DMS114 treated with DMSO at 0.1 percent for 48 hours (cell line): ENCODE results near the gene DYNC1LI1.
"Not testable (repeated sequence)": the region's sequence is repeated elsewhere in the genome, so short reads cannot be mapped to it uniquely, and the experiment has no call there.

ENCODE experiments used
- DNase-seq: peaks from one replicate; lab custom pipeline; 2025; ENCODE audit not compliant: unreplicated experiment; lab: John Stamatoyannopoulos, UW

The DYNC1LI1 gene

DNA sequence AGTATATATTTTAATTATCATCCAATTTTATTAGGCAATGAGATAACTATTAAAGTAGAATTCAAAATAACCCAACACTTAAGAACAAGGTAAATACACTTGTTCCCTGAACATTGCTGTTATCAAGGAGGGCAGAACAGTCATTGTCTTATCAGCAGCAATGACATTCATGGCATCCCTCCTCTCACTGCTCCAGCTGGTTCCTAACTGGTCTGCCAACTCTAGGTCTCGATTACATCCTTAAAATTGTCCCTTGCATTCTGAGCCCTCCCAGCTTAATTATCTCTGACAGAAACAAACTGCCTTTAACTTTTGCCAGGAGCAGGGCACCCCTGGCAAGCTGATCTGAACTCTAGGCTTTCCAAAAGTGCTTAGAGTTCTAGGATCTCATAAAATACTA lies 14.0 kb upstream of the DYNC1LI1 start:
- no peak for DNase-seq

- DNase-seq = no peak
Measured at GRCh38 chr3:32583708-32584107, 13.1 kb upstream of the DYNC1LI1 start.

GRCh38 chr3:32578669-32579068 lies 8.0 kb upstream of the DYNC1LI1 start:
- DNase-seq = not testable (repeated sequence)

- DNase-seq = no peak
Measured at GRCh38 chr3:32577581-32578556, 7.2 kb upstream of the DYNC1LI1 start.

- DNase-seq = no peak
Measured at GRCh38 chr3:32577174-32577573, 6.5 kb upstream of the DYNC1LI1 start.

- DNase-seq = no peak
Measured at GRCh38 chr3:32575451-32576113, 4.9 kb upstream of the DYNC1LI1 start.

GRCh38 chr3:32571192-32571485 lies 481 bp upstream of the DYNC1LI1 start:
- no peak for DNase-seq

- DNase-seq = peak; percentile 47
Measured at GRCh38 chr3:32569540-32570420, 878 bp downstream of the DYNC1LI1 start.

DNA sequence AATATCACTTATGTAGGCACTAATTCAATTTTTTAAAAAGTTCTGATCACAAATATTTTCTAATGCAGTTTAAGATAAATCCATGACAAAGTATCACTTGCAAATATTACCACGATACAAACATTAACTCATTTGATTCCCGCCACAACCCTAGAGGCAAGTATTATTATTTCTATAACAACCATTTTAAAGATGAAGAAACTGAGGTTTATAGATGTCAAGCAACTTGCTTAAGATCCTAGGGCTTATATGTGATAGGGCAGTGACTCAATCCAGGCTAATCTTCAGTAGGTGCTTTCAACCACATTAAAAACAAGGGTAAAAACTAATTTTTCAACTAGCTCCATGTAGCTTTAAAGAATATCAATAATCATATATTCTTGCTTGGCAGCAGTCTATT lies 1.7 kb downstream of the DYNC1LI1 start:
- no peak for DNase-seq

GRCh38 chr3:32564195-32564594 lies 6.5 kb downstream of the DYNC1LI1 start:
- no peak for DNase-seq

DNA sequence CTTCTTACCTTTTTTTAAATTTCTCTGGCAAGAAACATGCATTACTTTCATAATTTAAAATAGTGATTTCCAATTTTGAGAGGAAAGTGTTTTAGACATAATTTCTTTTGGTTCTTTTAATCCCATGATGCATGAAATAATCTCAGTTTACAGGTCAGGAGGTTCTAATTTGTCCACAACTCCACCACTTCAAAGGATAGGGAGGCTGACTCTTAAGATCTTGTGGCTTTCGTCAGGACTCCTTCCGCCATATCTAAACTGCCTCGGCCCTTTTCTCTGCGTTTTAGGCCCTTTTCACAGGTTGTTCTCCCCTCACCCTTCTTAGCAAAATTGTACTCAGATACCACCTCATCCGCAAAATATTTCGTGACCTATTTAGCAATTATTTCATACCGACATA lies 8.0 kb downstream of the DYNC1LI1 start:
- no peak for DNase-seq

DNA sequence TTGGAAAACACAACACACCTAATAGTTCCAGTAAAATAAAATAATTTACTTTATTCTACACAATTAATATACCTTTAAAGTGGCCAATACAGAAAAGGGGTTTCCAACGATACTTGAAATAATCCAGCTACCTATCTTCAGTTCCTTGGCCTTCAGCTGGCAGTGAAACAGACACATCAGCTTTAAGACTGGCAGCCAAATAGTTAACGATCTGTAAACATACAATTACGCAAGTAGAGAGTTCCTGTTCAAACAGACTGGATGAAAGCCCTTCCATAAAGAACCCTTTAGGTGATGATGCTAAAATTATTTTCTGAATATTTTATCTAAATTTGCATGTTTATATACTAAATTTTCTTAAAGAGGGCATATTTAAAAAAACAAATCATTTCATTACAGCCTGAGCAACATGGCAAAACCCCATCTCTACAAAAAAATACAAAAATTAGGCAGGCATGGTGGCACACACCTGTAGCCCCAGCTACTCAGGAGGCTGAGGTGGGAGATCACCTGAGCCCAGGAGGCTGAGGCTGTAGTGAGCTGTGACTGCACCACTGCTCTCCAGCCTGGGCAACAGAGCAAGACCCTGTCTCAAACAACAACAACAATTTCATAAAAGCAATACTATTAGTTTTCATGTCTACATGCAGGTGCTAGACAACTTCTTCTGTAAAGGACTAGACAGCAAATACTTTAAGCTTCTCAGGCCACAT lies 12.9 kb downstream of the DYNC1LI1 start:
- no peak for DNase-seq

GRCh38 chr3:32556332-32556731 lies 14.3 kb downstream of the DYNC1LI1 start:
- no peak for DNase-seq

DNA sequence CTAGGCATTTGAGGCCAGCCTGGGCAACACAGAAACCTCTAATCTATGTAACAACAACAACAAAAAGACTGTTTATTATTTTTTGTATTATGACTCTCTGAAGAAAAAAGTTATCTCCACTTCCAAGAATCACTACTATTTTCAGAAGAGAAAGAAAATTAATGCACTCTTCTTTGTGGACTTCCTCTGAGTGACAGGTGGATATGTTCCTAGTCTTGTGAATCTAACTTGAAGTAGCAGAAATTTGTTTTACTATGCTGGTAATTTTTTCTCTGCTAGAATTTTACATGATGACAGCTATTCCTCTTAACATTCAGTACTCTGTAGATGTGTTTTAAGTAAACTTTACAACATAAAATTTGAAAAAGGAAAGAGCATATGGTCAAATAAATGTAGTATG lies 16.7 kb downstream of the DYNC1LI1 start:
- DNase-seq = no peak

GRCh38 chr3:32553459-32553858 lies 17.2 kb downstream of the DYNC1LI1 start:
- no peak for DNase-seq

DNA sequence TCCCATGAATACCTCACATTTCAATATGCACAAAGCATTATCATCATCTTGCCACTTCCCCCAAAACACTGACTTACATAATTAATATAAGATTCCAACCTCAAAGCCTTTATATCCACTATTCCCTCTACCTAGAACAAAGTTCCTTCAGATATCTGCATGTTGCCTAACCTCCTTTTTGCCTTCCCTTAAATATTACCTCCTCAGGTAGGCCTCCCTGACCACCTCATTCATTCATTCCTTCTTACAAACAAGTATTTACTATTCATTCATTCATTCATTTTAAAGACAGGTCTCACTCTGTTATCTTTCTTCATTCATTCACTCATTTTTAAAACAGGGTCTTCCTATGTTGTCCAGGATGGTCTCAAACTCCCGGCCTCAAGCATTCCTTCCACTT lies 18.6 kb downstream of the DYNC1LI1 start:
- no peak for DNase-seq

DNA sequence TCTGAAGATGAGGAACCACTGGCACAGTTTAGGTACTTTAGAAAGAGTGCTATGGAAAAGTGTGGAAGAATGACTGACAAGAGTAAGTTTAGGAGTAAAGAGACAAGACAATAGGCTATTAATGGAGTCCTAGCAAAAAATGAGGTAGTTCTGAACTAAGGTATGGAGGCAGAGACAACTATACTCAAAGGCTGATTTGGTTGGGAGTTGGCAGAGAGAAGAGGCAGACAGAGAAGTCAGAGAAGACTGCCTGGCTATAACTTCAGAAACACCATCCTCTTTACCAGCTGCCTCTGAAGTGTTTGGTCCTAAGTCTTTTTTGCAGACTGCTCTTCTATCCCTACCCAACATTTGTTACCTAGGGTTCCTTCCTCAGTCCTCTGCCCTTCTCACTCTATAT lies 19.2 kb downstream of the DYNC1LI1 start:
- DNase-seq = no peak

- DNase-seq = no peak
Measured at GRCh38 chr3:32551087-32551486, 19.6 kb downstream of the DYNC1LI1 start.

GRCh38 chr3:32545305-32545704 lies 25.4 kb downstream of the DYNC1LI1 start:
- no peak for DNase-seq

- no peak for DNase-seq
Measured at GRCh38 chr3:32544894-32545293, 25.8 kb downstream of the DYNC1LI1 start.

DNA sequence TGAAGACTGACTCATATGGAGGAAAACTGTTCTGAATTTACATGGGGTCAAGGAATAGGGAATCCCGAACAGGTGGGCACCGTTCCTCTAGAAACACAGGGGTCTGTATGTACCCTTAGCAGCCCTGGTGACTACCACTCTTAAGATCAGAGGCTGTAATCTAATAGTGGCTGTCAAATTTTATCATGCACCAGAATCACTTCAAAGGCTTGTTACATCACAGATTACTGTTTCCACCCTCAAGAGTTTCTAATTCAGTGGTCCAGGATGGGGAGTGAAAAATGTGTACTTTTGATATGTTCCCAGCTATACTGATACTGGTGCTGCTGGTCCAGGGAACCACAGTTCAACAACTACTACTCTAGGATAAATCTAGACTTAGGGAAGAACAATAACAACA lies 27.9 kb downstream of the DYNC1LI1 start:
- no peak for DNase-seq
